ENCODE measurements around the gene HK1. TPM values are rescaled to one million over a fixed set of nuclear protein-coding genes. Genes with fewer than 3 reads are reported as not detected.
A peak's percentile ranks its signal among the peaks of the same experiment; 100 is the strongest.

HK1 gene
- total and polyA plus RNA-seq, 7 experiments from 2014 or later: 60.1 to 144 (median 83.8) TPM

DNA sequence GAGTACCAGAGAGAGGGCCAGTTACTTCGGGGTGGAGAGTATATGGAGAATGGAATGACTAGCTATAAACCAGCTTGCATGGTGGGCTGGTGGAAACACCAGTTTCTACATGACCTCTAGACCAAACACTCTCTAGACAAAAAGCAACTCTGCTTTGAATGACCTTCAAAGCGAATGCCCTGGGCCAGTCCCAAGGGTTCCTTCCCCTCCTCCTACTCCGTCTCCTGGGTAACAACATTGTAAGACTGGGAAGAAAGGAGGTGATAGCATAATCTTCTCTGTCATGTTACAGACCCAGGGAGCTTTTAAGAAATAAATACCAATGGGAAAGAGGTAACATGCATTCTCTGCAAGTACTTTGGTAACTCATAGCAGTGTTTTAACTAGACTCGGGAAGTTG lies 7.4 kb downstream of the HK1 start:
- peaks cover 0 to 25% (median 0%) of the 10 kb centered on the region in 5 donors for H3K27me3 Mint-ChIP-seq
- no peak for DNase-seq
- peaks cover 0 to 3% (median 0%) of the 10 kb centered on the region in 7 donors for H3K4me1 Mint-ChIP-seq
- H3K36me3 ChIP-seq (ENCODE audit: control insufficient read depth in 2 of 3, insufficient read depth in 3 of 3, low read length in 3 of 3): no peaks in the 10 kb centered on the region
- no peak overlapping the region for H3K4me3 Mint-ChIP-seq
- no peak overlapping the region for H3K27ac ChIP-seq (ENCODE audit: low read depth, low read length)
- no peaks in the 10 kb centered on the region for H3K9me3 ChIP-seq (ENCODE audit: control insufficient read depth in 2 of 3, low read length in 3 of 3)
- no peak overlapping the region for H3K27ac Mint-ChIP-seq
- H3K36me3 Mint-ChIP-seq: peaks cover 0 to 5% (median 0%) of the 10 kb centered on the region in 5 donors
- H3K9me3 Mint-ChIP-seq: no peaks in the 10 kb centered on the region
- CTCF ChIA-PET: no interaction called here
- H3K4me3 ChIP-seq (ENCODE audit: low read length): no peak overlapping the region
- H3K27me3 ChIP-seq (ENCODE audit: control insufficient read depth in 2 of 2, insufficient read depth in 2 of 2, low read length in 2 of 2): peaks cover 0 to 4% of the 10 kb centered on the region in 2 donors
- POLR2A ChIA-PET: no interaction called here
- intact Hi-C loops (cut with micrococcal nuclease): no loop called here
- no peaks in the 10 kb centered on the region for H3K4me1 ChIP-seq (ENCODE audit: control insufficient read depth in 2 of 2, insufficient read depth in 2 of 2, low read length in 2 of 2)
- ATAC-seq: no peak

DNA sequence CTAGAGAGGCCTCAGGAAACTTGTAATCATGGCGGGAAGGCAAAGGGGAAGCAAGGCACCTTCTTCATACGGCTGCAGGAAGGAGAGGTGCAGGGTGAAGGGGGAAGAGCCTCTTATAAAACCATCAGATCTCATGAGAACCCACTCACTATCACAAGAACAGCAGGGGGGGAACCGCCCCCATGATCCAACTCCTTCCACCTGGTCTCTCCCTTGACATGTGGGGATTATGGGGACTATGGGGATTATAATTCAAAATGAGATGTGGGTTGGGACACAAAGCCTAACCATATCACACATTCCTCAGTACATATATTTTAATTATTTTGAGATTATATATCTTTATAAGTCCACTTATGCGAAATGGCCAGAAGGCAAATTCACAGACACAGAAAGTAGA lies 8.9 kb downstream of the HK1 start:
- Histone ChIP-seq H3K27ac (ENCODE audit: low read depth, low read length) (no peak overlapping the region), H3K4me3 (ENCODE audit: low read length) (no peak overlapping the region), H3K9me3 (ENCODE audit: control insufficient read depth in 2 of 3, low read length in 3 of 3) (no peaks in the 10 kb centered on the region), H3K36me3 (ENCODE audit: control insufficient read depth in 2 of 3, insufficient read depth in 3 of 3, low read length in 3 of 3) (no peaks in the 10 kb centered on the region), H3K27me3 (ENCODE audit: control insufficient read depth in 2 of 2, insufficient read depth in 2 of 2, low read length in 2 of 2) (no peaks in the 10 kb centered on the region), H3K4me1 (ENCODE audit: control insufficient read depth in 2 of 2, insufficient read depth in 2 of 2, low read length in 2 of 2) (no peaks in the 10 kb centered on the region)
- no peak overlapping the region for H3K27ac Mint-ChIP-seq
- no peak overlapping the region for H3K4me3 Mint-ChIP-seq
- peaks cover 0 to 3% (median 0%) of the 10 kb centered on the region in 7 donors for H3K4me1 Mint-ChIP-seq
- ATAC-seq: no peak
- H3K9me3 Mint-ChIP-seq: no peaks in the 10 kb centered on the region
- CTCF ChIA-PET: no interaction called here
- H3K36me3 Mint-ChIP-seq: peaks cover 0 to 3% (median 0%) of the 10 kb centered on the region in 5 donors
- peaks cover 0 to 18% (median 0%) of the 10 kb centered on the region in 5 donors for H3K27me3 Mint-ChIP-seq
- intact Hi-C loops (cut with micrococcal nuclease): no loop called here
- DNase-seq: no peak
- POLR2A ChIA-PET: no interaction called here

DNA sequence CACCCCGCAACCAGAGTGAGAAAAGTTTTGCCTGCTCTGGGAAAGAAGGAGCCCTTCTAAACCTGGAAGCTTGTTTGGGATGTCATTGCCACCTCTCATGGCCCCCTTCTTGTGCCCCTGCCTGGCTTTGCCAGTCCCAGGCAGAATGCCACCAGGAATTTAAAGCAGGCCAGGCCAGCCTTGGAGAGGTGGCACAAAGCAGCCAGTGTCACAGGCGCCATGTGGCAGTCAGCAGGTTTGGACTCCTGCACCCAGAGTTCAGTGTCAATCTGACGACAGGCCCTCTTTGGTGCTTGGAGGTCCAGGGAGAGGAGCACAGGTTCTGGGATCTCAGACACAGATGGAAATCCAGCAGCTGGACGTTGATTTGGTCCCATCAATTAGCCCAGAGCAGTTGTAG lies 12.7 kb downstream of the HK1 start:
- DNase-seq (no peak), ATAC-seq (no peak)
- Histone ChIP-seq H3K4me3 (ENCODE audit: low read length) (no peak overlapping the region), H3K27ac (ENCODE audit: low read depth, low read length) (no peak overlapping the region), H3K4me1 (ENCODE audit: control insufficient read depth in 2 of 2, insufficient read depth in 2 of 2, low read length in 2 of 2) (no peaks in the 10 kb centered on the region), H3K9me3 (ENCODE audit: control insufficient read depth in 2 of 3, low read length in 3 of 3) (no peaks in the 10 kb centered on the region), H3K27me3 (ENCODE audit: control insufficient read depth in 2 of 2, insufficient read depth in 2 of 2, low read length in 2 of 2) (no peaks in the 10 kb centered on the region), H3K36me3 (ENCODE audit: control insufficient read depth in 2 of 3, insufficient read depth in 3 of 3, low read length in 3 of 3) (no peaks in the 10 kb centered on the region)
- intact Hi-C loops (cut with micrococcal nuclease): no loop called here
- H3K9me3 Mint-ChIP-seq: no peaks in the 10 kb centered on the region
- H3K27me3 Mint-ChIP-seq: peaks cover 0 to 23% (median 0%) of the 10 kb centered on the region in 5 donors
- H3K36me3 Mint-ChIP-seq: no peaks in the 10 kb centered on the region
- POLR2A ChIA-PET: interaction anchor here (0.7 to 1.3 kb wide), 3 partner anchors 12 to 65 kb away, joined by 4 to 5 read pairs (median 4); no protein-coding TSS in a partner anchor
- H3K4me3 Mint-ChIP-seq: no peak overlapping the region
- CTCF ChIA-PET: interaction anchor here (0.6 kb wide), 1 partner anchor 17 kb away, joined by 3 read pairs; no protein-coding TSS in a partner anchor
- H3K27ac Mint-ChIP-seq: no peak overlapping the region
- H3K4me1 Mint-ChIP-seq: peaks cover 0 to 5% (median 0%) of the 10 kb centered on the region in 7 donors

DNA sequence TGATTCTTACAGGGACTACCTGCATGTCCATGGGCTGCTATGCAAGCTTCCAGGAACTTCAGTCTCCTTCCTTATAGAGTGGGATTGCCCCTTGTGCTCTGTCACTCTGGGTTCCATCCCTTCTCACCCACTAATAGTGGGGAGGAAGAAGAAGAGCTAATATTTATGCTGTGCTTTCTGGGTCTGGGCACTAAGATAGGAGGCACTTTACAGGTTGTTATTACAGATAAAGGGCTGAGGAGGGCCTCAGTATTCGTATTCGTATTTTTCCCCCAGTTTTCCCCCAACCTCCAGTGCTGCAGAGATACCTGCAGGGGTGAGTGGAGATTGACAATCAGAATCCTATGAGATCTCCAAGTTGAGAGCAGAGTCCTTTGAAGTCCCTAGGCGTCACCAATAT lies 14.2 kb downstream of the HK1 start:
- no peak overlapping the region for H3K4me3 Mint-ChIP-seq
- no peak for ATAC-seq
- H3K4me1 Mint-ChIP-seq: peaks cover 0 to 2% (median 0%) of the 10 kb centered on the region in 7 donors
- peaks cover 0 to 18% (median 5%) of the 10 kb centered on the region in 5 donors for H3K27me3 Mint-ChIP-seq
- no peak overlapping the region for H3K27ac Mint-ChIP-seq
- Histone ChIP-seq H3K27me3 (ENCODE audit: control insufficient read depth in 2 of 2, insufficient read depth in 2 of 2, low read length in 2 of 2) (no peaks in the 10 kb centered on the region), H3K36me3 (ENCODE audit: control insufficient read depth in 2 of 3, insufficient read depth in 3 of 3, low read length in 3 of 3) (no peaks in the 10 kb centered on the region), H3K9me3 (ENCODE audit: control insufficient read depth in 2 of 3, low read length in 3 of 3) (no peaks in the 10 kb centered on the region), H3K4me1 (ENCODE audit: control insufficient read depth in 2 of 2, insufficient read depth in 2 of 2, low read length in 2 of 2) (no peaks in the 10 kb centered on the region), H3K4me3 (ENCODE audit: low read length) (no peak overlapping the region), H3K27ac (ENCODE audit: low read depth, low read length) (no peak overlapping the region)
- ChIA-PET POLR2A (no interaction called here), CTCF (no interaction called here)
- DNase-seq: no peak
- no peaks in the 10 kb centered on the region for H3K9me3 Mint-ChIP-seq
- intact Hi-C loops (cut with micrococcal nuclease): no loop called here
- H3K36me3 Mint-ChIP-seq: no peaks in the 10 kb centered on the region

DNA sequence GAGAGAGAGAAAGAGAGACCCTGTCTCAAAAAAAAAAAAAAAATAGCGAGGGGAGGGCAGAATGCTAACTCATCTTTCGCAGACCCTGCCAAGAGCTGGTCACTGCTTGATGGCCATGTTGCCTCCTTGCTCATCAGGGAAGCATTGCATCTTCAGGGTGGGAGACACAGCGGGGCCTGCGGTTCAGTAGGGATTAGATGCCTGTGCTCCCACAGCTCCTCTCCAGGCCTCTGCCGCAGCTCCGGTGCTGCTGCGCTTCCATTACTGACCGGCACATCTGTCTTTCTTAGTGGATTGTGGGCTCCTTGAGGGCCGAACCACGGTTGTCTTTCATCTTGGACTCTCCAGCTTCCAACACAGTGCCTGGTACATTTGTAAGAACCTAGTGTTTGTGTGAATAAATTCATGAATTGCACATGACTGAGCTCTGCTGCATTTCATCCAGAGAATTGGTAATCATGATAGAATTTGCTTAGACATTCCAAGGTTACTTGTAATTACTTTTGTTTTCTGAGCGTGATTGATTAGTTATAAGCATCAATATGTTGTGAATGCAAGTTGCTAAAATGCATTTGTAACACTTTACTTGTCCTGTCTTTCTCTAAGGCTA lies 16.8 kb downstream of the HK1 start:
- Mint-ChIP-seq H3K4me3 (no peak overlapping the region), H3K4me1 (peaks cover 0 to 2% (median 0%) of the 10 kb centered on the region in 7 donors), H3K9me3 (no peaks in the 10 kb centered on the region), H3K27ac (no peak overlapping the region), H3K36me3 (no peaks in the 10 kb centered on the region), H3K27me3 (peaks cover 0 to 8% (median 5%) of the 10 kb centered on the region in 5 donors)
- ATAC-seq (no peak), DNase-seq (no peak)
- Histone ChIP-seq H3K4me1 (ENCODE audit: control insufficient read depth in 2 of 2, insufficient read depth in 2 of 2, low read length in 2 of 2) (no peaks in the 10 kb centered on the region), H3K9me3 (ENCODE audit: control insufficient read depth in 2 of 3, low read length in 3 of 3) (no peaks in the 10 kb centered on the region), H3K4me3 (ENCODE audit: low read length) (no peak overlapping the region), H3K27me3 (ENCODE audit: control insufficient read depth in 2 of 2, insufficient read depth in 2 of 2, low read length in 2 of 2) (no peaks in the 10 kb centered on the region), H3K36me3 (ENCODE audit: control insufficient read depth in 2 of 3, insufficient read depth in 3 of 3, low read length in 3 of 3) (no peaks in the 10 kb centered on the region), H3K27ac (ENCODE audit: low read depth, low read length) (no peak overlapping the region)
- intact Hi-C loops (cut with micrococcal nuclease): no loop called here
- ChIA-PET POLR2A (interaction anchor here (0.8 kb wide), 1 partner anchor 99 kb away, joined by 4 read pairs; no protein-coding TSS in a partner anchor), CTCF (no interaction called here)

DNA sequence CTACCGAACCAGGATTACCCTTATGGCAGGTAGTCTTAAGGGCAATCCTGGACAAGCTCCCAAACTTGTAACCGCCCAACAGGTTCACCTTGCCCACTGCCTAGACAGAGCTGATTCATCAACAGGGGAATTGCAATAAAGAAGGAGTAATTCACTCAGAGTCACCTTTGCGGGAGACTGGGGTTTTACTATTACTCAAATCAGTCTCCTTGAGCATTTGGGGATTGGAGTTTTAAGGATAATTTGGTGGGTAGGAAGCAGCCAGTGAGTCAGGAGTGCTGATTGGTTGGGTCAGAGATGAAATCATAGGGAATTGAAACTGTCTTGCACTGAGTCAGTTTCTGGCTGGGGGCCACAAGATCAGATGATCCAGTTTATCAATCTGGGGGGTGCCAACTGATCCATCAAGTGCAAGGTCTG lies 25.3 kb downstream of the HK1 start:
- ATAC-seq (no peak), DNase-seq (no peak)
- H3K27me3 ChIP-seq (ENCODE audit: control insufficient read depth in 2 of 2, insufficient read depth in 2 of 2, low read length in 2 of 2): no peaks in the 10 kb centered on the region
- intact Hi-C loops (cut with micrococcal nuclease): no loop called here
- H3K36me3 ChIP-seq (ENCODE audit: control insufficient read depth in 2 of 3, insufficient read depth in 3 of 3, low read length in 3 of 3): no peaks in the 10 kb centered on the region
- Mint-ChIP-seq H3K4me3 (no peak overlapping the region), H3K4me1 (peaks cover 0 to 2% (median 0%) of the 10 kb centered on the region in 7 donors), H3K27ac (peak overlapping the region in 1 of 9 donors; percentile 51), H3K36me3 (no peaks in the 10 kb centered on the region), H3K9me3 (no peaks in the 10 kb centered on the region), H3K27me3 (peaks cover 0 to 23% (median 0%) of the 10 kb centered on the region in 5 donors)
- H3K4me1 ChIP-seq (ENCODE audit: control insufficient read depth in 2 of 2, insufficient read depth in 2 of 2, low read length in 2 of 2): no peaks in the 10 kb centered on the region
- H3K9me3 ChIP-seq (ENCODE audit: control insufficient read depth in 2 of 3, low read length in 3 of 3): no peaks in the 10 kb centered on the region
- CTCF ChIA-PET: no interaction called here
- H3K4me3 ChIP-seq (ENCODE audit: low read length): no peak overlapping the region
- no peak overlapping the region for H3K27ac ChIP-seq (ENCODE audit: low read depth, low read length)
- POLR2A ChIA-PET: no interaction called here

DNA sequence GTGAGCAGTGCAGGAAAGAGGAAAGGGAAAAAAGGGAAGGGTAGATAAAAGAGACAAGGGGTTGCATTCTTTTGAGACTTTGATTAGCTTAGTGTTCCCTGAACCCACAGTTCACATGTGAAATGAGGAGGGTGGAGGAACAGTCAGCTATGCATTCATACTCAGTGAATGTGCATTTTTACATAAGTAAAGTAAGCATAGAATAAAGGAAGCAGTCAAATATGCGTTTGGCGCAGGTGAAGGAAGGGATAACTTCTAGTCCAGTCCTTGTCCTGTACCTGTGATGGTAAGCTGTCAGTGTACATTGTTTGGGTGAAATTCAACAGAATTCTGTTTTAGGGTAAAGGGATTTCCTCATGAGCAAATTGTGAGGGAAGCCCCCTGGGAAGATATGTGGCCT lies 28.1 kb downstream of the HK1 start:
- Mint-ChIP-seq H3K27me3 (peaks cover 0 to 23% (median 0%) of the 10 kb centered on the region in 5 donors), H3K9me3 (no peaks in the 10 kb centered on the region), H3K36me3 (no peaks in the 10 kb centered on the region), H3K4me3 (no peak overlapping the region), H3K27ac (peak overlapping the region in 1 of 9 donors; percentile 73), H3K4me1 (peaks cover 0 to 2% (median 0%) of the 10 kb centered on the region in 7 donors)
- POLR2A ChIA-PET: interaction anchor here (0.6 to 1.1 kb wide), 3 partner anchors 10 to 102 kb away, joined by 3 read pairs; no protein-coding TSS in a partner anchor
- no peak for DNase-seq
- H3K4me3 ChIP-seq (ENCODE audit: low read length): no peak overlapping the region
- intact Hi-C loops (cut with micrococcal nuclease): no loop called here
- H3K27me3 ChIP-seq (ENCODE audit: control insufficient read depth in 2 of 2, insufficient read depth in 2 of 2, low read length in 2 of 2): no peaks in the 10 kb centered on the region
- H3K9me3 ChIP-seq (ENCODE audit: control insufficient read depth in 2 of 3, low read length in 3 of 3): no peaks in the 10 kb centered on the region
- H3K4me1 ChIP-seq (ENCODE audit: control insufficient read depth in 2 of 2, insufficient read depth in 2 of 2, low read length in 2 of 2): no peaks in the 10 kb centered on the region
- no peak for ATAC-seq
- CTCF ChIA-PET: interaction anchor here (0.6 kb wide), 1 partner anchor 116 kb away, joined by 6 read pairs; no protein-coding TSS in a partner anchor
- no peaks in the 10 kb centered on the region for H3K36me3 ChIP-seq (ENCODE audit: control insufficient read depth in 2 of 3, insufficient read depth in 3 of 3, low read length in 3 of 3)
- no peak overlapping the region for H3K27ac ChIP-seq (ENCODE audit: low read depth, low read length)

Measured in naive thymus-derived CD4-positive, alpha-beta T cell (primary cell).